GM12878 (cell line): ENCODE data around the gene ELK4. TPM values are rescaled to one million over a fixed set of nuclear protein-coding genes. Genes with fewer than 3 reads are reported as not detected.

ENCODE experiments used
- ATAC-seq: fragments of 200-7000 bp; cut with Tn5 transposase; 3 replicates; pipeline ENCODE4 v1.9.1; 2020; ENCODE audit warnings: mild to moderate bottlenecking, moderate library complexity
- BruUV-seq: library from RNA; stranded (reverse); fragments of 400-500 nt; replicated peaks from 2 replicates; lab custom pipeline; 2021; lab: Mats Ljungman, UMichigan
- CTCF ChIA-PET: fragments of 300-600 bp; sonication (Branson Sonifier 250); formaldehyde crosslinking; extraction: SDS; loops from one replicate; lab custom pipeline; 2021; ENCODE audit warnings: inconsistent platforms; lab: Yijun Ruan, JAX
- POLR2A ChIA-PET: fragments of 350-600 bp; formaldehyde crosslinking; extraction: SDS; loops from one replicate; lab custom pipeline; 2021; ENCODE audit warnings: inconsistent platforms; lab: Charles Lee
- RAD21 ChIA-PET: fragments of 300-600 bp; sonication (Branson Sonifier 250); formaldehyde crosslinking; loops from one replicate; lab custom pipeline; 2023; ENCODE audit warnings: antibody characterized with exemption; ENCODE audit not compliant: unreplicated experiment; lab: Charles Lee
- SMC1A ChIA-PET: fragments of 300-600 bp; sonication (Branson Sonifier 250); formaldehyde crosslinking; loops from one replicate; lab custom pipeline; 2023; ENCODE audit not compliant: unreplicated experiment, uncharacterized antibody; lab: Charles Lee
- DNase-seq: peaks from one replicate; pipeline ENCODE4 v3.0.0-alpha.2; 2011; ENCODE audit warnings: low read depth, low spot score
- FAIRE-seq: peaks from 3 replicates; lab custom pipeline; 2011; peaks lifted over from hg19 to GRCh38; lab: Jason Lieb, UNC
- H2AFZ ChIP-seq: 2 replicates; pipeline ENCODE4 v1.6.0; 2011; ENCODE audit warnings: low read depth, low read length, control low read depth; ENCODE audit not compliant: control insufficient read depth
- H3K27ac ChIP-seq: 2 replicates; pipeline ENCODE4 v1.5.1; 2011; ENCODE audit warnings: control low read depth; ENCODE audit not compliant: control insufficient read depth, insufficient read depth
- H3K27me3 ChIP-seq, 2 experiments: replicated peaks in 1 of 2; 2 replicates each; pipeline versions ENCODE4 v1.6.0 to v1.6.1; 2011; ENCODE audit warnings: low read length in 1 of 2; ENCODE audit not compliant: control insufficient read depth in 2 of 2, insufficient read depth in 2 of 2
- H3K36me3 ChIP-seq, 2 experiments: 2 replicates each; pipeline ENCODE4 v1.5.1; 2011; ENCODE audit warnings: low read length in 1 of 2; ENCODE audit not compliant: control insufficient read depth in 2 of 2, insufficient read depth in 2 of 2
- H3K4me1 ChIP-seq: 2 replicates; pipeline ENCODE4 v1.6.1; 2011; ENCODE audit warnings: mild to moderate bottlenecking, low read length, moderate library complexity, mixed read lengths; ENCODE audit not compliant: control insufficient read depth, insufficient read depth
- H3K4me2 ChIP-seq: 2 replicates; pipeline ENCODE4 v1.6.0; 2011; ENCODE audit warnings: control low read depth; ENCODE audit not compliant: control insufficient read depth, insufficient read depth
- H3K4me3 ChIP-seq: fragments of 200-600 bp; sonication (generic); 2 replicates; pipeline ENCODE4 v1.5.1; 2016
- H3K79me2 ChIP-seq: 2 replicates; pipeline ENCODE4 v1.6.0; 2011; ENCODE audit warnings: low read length; ENCODE audit not compliant: control insufficient read depth, insufficient read depth
- H3K9ac ChIP-seq: 2 replicates; pipeline ENCODE4 v1.8.0; 2011; ENCODE audit warnings: low read length, control low read depth, mixed read lengths; ENCODE audit not compliant: control insufficient read depth, insufficient read depth
- H3K9me3 ChIP-seq: replicated peaks from 3 replicates; pipeline ENCODE4 v1.5.1; 2011; ENCODE audit warnings: mild to moderate bottlenecking, low read length; ENCODE audit not compliant: control insufficient read depth, insufficient read depth
- H4K20me1 ChIP-seq: 2 replicates; pipeline ENCODE4 v1.6.0; 2011; ENCODE audit not compliant: control insufficient read depth, insufficient read depth
- ESRRA ChIP-seq: IDR thresholded peaks from 2 replicates; pipeline ENCODE4 v1.6.1; 2012; ENCODE audit warnings: mild to moderate bottlenecking, low read length, improper control_type of control experiment
- FOXK2 ChIP-seq: fragments of 450-650 bp; IDR thresholded peaks from 2 replicates; pipeline ENCODE4 v1.6.1; 2017; ENCODE audit warnings: mild to moderate bottlenecking, moderate library complexity
- MEF2A ChIP-seq: IDR thresholded peaks from 2 replicates; pipeline ENCODE4 v1.6.1; 2011; ENCODE audit warnings: low read depth, mild to moderate bottlenecking, low read length, moderate library complexity; ENCODE audit not compliant: insufficient read depth
- MEF2B ChIP-seq: fragments of 450-650 bp; IDR thresholded peaks from 2 replicates; pipeline ENCODE4 v1.6.1; 2018; ENCODE audit warnings: mild to moderate bottlenecking, moderate library complexity; ENCODE audit not compliant: partially characterized antibody, poor library complexity, severe bottlenecking
- MYB ChIP-seq: fragments of 150-350 bp; IDR thresholded peaks from 2 replicates; pipeline ENCODE4 v1.6.1; 2014; ENCODE audit warnings: mild to moderate bottlenecking, low read depth, low read length, borderline replicate concordance
- POU2F2 ChIP-seq: IDR thresholded peaks from 3 replicates; pipeline ENCODE4 v1.6.1; 2011; ENCODE audit warnings: low read depth, mild to moderate bottlenecking, low read length, borderline replicate concordance
- RBBP5 ChIP-seq: fragments of 200-600 bp; sonication (generic); conservative IDR thresholded peaks from 2 replicates; pipeline ENCODE4 v1.6.1; 2016
- ZNF207 ChIP-seq: fragments of 450-650 bp; IDR thresholded peaks from 2 replicates; pipeline ENCODE4 v1.6.1; 2014; ENCODE audit warnings: antibody characterized with exemption, mild to moderate bottlenecking, borderline replicate concordance
- ZNF24 ChIP-seq: fragments of 450-650 bp; IDR thresholded peaks from 2 replicates; pipeline ENCODE4 v1.6.1; 2017; ENCODE audit warnings: antibody characterized with exemption, mild to moderate bottlenecking
- ZNF274 ChIP-seq: IDR thresholded peaks from one replicate; pipeline ENCODE4 v1.8.0; 2011; ENCODE audit not compliant: insufficient read length, insufficient read depth
- WGBS: methylation state at CpG from one replicate; pipeline ENCODE4 v1.1.6; 2016; ENCODE audit warnings: low lambda C conversion rate; ENCODE audit not compliant: insufficient replicate concordance, insufficient coverage; ENCODE audit errors: missing lambda C conversion rate; 5-methylcytosine and 5-hydroxymethylcytosine counted together
- in situ Hi-C: fragments of 300-500 bp; cut with MboI; formaldehyde crosslinking; loops from 9 replicates; pipeline ENCODE4 v1.14.3; 2018; ENCODE audit warnings: mixed read lengths
- intact Hi-C: fragments of 100-400 bp; cut with micrococcal nuclease; formaldehyde crosslinking; loops from one replicate; pipeline ENCODE4 v1.14.2; 2022; ENCODE audit not compliant: unreplicated experiment
- polyA plus RNA-seq, 11 experiments: library from polyadenylated mRNA; depleted of rRNA in 4 of 11; unstranded in 6 of 11; stranded (reverse) in 5 of 11; fragments of >200 nt; fragmentation: Nextera tagmentation in 4 of 11; fragmentation: Illumina TruSeq in 1 of 11; extraction: Ambion mirVana in 4 of 11; extraction: Trizol in 1 of 11; gene quantifications; 1 replicate in 1 of 11; 2 replicates in 10 of 11; pipeline versions ENCODE4 v1.2.1 to v1.2.3, GENCODE V29; 2011 to 2016; ENCODE audit warnings: inconsistent platforms in 2 of 11, missing spikeins in 2 of 11, low read depth in 1 of 11
- total RNA-seq, 4 experiments: library from RNA; depleted of rRNA in 3 of 4; stranded (reverse); fragments of >200 nt in 3 of 4; fragmentation: Illumina TruSeq in 1 of 4; extraction: Trizol in 1 of 4; gene quantifications; 2 replicates each; pipeline versions ENCODE4 v1.2.1 to v1.2.3, GENCODE V29; 2013 to 2021
- TF ChIP-seq, protein P1 (sequence below): fragments of 450-650 bp; IDR thresholded peaks from 2 replicates; pipeline ENCODE4 v1.6.1; 2017; ENCODE audit warnings: antibody characterized with exemption, mild to moderate bottlenecking, moderate library complexity
- TF ChIP-seq, protein P2 (sequence below): fragments of 450-650 bp; formaldehyde crosslinking; IDR thresholded peaks from 2 replicates; pipeline ENCODE4 v1.5.0; 2022; ENCODE audit warnings: mild to moderate bottlenecking, missing genetic modification characterization
- TF ChIP-seq, protein P3 (sequence below): IDR thresholded peaks from 2 replicates; pipeline ENCODE4 v1.6.1; 2012; ENCODE audit warnings: low read depth, low read length, improper control_type of control experiment
- TF ChIP-seq, protein P4 (sequence below): IDR thresholded peaks from 2 replicates; pipeline ENCODE4 v1.6.1; 2012; ENCODE audit warnings: low read depth, low read length, improper control_type of control experiment

ELK4 gene
- total and polyA plus RNA-seq, 10 of the 15 experiments (the other 5 are each of a cell fraction or from before 2014, with no cell fraction given): 5.2 to 71.5 (median 18.5) TPM

DNA sequence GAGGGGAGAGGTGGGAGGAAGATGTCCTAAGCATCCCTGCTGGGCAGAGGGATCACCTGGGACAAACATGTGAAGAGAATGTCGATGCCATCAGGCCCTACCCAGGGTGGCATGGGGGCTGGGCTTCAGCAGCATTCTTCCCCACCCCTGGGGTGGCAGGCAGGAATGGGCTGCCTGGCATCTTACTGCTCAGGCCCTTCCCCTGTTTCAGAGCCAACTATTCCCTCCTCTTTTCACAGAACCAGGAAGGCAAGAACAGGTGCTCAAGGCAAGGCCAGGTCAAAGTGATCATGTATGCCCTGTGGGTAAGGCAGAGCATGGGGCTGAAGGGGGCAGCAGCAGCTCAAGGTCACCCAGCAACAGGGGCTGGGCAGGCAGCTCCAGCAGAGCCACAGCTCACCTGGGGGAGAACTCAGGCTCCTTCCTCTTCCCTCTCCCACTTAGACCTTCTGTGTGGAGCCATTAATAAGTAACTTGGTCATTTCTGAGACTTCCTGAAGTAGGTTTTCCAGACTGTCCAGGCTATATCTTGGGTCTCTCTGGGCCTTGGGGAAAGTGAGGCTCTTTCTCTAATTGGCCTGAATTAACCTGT, 56.4 kb downstream of the ELK4 start:
- Histone ChIP-seq H3K27ac (no peak overlapping the region), H3K79me2 (no peaks in the 10 kb centered on the region), H3K4me3 (no peak overlapping the region), H4K20me1 (no peaks in the 10 kb centered on the region), H3K27me3 (peaks cover 0 to 4% of the 10 kb centered on the region in 2 experiments; a peak in 3 of 4 replicates), H3K4me1 (no peaks in the 10 kb centered on the region), H3K9ac (no peak overlapping the region), H3K4me2 (no peak overlapping the region), H3K36me3 (no peaks in the 10 kb centered on the region), H3K9me3 (no peaks in the 10 kb centered on the region)
- RAD21 ChIA-PET: interaction anchor here (1.1 kb wide), 1 partner anchor 52 kb away, joined by 3 read pairs; no protein-coding TSS in a partner anchor
- ATAC-seq (peak; percentile 45), DNase-seq (no peak)
- CTCF ChIA-PET: interaction anchor here (1.0 to 2.2 kb wide), 4 partner anchors 13 to 83 kb away, joined by 3 to 14 read pairs (median 5); no protein-coding TSS in a partner anchor
- POLR2A ChIA-PET: no interaction called here
- intact Hi-C loops: no loop called here
- no TSS peak for BruUV-seq
- TF ChIP-seq, protein P1, sequence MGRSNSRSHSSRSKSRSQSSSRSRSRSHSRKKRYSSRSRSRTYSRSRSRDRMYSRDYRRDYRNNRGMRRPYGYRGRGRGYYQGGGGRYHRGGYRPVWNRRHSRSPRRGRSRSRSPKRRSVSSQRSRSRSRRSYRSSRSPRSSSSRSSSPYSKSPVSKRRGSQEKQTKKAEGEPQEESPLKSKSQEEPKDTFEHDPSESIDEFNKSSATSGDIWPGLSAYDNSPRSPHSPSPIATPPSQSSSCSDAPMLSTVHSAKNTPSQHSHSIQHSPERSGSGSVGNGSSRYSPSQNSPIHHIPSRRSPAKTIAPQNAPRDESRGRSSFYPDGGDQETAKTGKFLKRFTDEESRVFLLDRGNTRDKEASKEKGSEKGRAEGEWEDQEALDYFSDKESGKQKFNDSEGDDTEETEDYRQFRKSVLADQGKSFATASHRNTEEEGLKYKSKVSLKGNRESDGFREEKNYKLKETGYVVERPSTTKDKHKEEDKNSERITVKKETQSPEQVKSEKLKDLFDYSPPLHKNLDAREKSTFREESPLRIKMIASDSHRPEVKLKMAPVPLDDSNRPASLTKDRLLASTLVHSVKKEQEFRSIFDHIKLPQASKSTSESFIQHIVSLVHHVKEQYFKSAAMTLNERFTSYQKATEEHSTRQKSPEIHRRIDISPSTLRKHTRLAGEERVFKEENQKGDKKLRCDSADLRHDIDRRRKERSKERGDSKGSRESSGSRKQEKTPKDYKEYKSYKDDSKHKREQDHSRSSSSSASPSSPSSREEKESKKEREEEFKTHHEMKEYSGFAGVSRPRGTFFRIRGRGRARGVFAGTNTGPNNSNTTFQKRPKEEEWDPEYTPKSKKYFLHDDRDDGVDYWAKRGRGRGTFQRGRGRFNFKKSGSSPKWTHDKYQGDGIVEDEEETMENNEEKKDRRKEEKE: no peak
- TF ChIP-seq ZNF207: no peak
- no peak for TF ChIP-seq POU2F2
- TF ChIP-seq, protein P2, sequence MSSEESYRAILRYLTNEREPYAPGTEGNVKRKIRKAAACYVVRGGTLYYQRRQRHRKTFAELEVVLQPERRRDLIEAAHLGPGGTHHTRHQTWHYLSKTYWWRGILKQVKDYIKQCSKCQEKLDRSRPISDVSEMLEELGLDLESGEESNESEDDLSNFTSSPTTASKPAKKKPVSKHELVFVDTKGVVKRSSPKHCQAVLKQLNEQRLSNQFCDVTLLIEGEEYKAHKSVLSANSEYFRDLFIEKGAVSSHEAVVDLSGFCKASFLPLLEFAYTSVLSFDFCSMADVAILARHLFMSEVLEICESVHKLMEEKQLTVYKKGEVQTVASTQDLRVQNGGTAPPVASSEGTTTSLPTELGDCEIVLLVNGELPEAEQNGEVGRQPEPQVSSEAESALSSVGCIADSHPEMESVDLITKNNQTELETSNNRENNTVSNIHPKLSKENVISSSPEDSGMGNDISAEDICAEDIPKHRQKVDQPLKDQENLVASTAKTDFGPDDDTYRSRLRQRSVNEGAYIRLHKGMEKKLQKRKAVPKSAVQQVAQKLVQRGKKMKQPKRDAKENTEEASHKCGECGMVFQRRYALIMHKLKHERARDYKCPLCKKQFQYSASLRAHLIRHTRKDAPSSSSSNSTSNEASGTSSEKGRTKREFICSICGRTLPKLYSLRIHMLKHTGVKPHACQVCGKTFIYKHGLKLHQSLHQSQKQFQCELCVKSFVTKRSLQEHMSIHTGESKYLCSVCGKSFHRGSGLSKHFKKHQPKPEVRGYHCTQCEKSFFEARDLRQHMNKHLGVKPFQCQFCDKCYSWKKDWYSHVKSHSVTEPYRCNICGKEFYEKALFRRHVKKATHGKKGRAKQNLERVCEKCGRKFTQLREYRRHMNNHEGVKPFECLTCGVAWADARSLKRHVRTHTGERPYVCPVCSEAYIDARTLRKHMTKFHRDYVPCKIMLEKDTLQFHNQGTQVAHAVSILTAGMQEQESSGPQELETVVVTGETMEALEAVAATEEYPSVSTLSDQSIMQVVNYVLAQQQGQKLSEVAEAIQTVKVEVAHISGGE (CRISPR knock-in tag): no peak
- TF ChIP-seq MEF2A: no peak
- TF ChIP-seq, protein P3, sequence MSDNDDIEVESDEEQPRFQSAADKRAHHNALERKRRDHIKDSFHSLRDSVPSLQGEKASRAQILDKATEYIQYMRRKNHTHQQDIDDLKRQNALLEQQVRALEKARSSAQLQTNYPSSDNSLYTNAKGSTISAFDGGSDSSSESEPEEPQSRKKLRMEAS: no peak
- TF ChIP-seq MEF2B: no peak
- TF ChIP-seq FOXK2: no peak
- TF ChIP-seq ZNF24: no peak
- TF ChIP-seq ESRRA: no peak
- no peak for TF ChIP-seq ZNF274
- TF ChIP-seq MYB: no peak
- TF ChIP-seq RBBP5: no peak
- TF ChIP-seq, protein P4, sequence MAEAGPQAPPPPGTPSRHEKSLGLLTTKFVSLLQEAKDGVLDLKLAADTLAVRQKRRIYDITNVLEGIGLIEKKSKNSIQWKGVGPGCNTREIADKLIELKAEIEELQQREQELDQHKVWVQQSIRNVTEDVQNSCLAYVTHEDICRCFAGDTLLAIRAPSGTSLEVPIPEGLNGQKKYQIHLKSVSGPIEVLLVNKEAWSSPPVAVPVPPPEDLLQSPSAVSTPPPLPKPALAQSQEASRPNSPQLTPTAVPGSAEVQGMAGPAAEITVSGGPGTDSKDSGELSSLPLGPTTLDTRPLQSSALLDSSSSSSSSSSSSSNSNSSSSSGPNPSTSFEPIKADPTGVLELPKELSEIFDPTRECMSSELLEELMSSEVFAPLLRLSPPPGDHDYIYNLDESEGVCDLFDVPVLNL: no peak
- TF ChIP-seq, all 136 proteins: peak for 0
- 0% methylated on average over 1 of the region's 1 CpG for WGBS
- SMC1A ChIA-PET: no interaction called here
- no peak overlapping the region for H2AFZ ChIP-seq
- no peak for FAIRE-seq
- in situ Hi-C loops: no loop called here
